NCI-H226 (cell line): ENCODE results near the gene CEP128.

ENCODE experiments used
- DNase-seq: peaks from one replicate; pipeline ENCODE4 v3.0.0-alpha.2; 2015

CEP128 gene

GRCh38 chr14:80872645-80873044 lies 68.9 kb downstream of the CEP128 start:
- no peak for DNase-seq

- no peak for DNase-seq
Measured at GRCh38 chr14:80868260-80868659, 73.3 kb downstream of the CEP128 start.

GRCh38 chr14:80867798-80868197 lies 73.7 kb downstream of the CEP128 start:
- DNase-seq, result no peak

GRCh38 chr14:80867091-80867490 lies 74.4 kb downstream of the CEP128 start:
- peak; percentile 44 for DNase-seq

GRCh38 chr14:80865565-80865964 lies 76.0 kb downstream of the CEP128 start:
- DNase-seq, result no peak

- no peak for DNase-seq
Measured at GRCh38 chr14:80862983-80863382, 78.6 kb downstream of the CEP128 start.

- no peak for DNase-seq
Measured at GRCh38 chr14:80862541-80862940, 79.0 kb downstream of the CEP128 start.

- no peak for DNase-seq
Measured at GRCh38 chr14:80850197-80850814, 91.2 kb downstream of the CEP128 start.

- no peak for DNase-seq
Measured at GRCh38 chr14:80847070-80847469, 94.5 kb downstream of the CEP128 start.

- DNase-seq, result no peak
Measured at GRCh38 chr14:80845856-80846255, 95.7 kb downstream of the CEP128 start.

- no peak for DNase-seq
Measured at GRCh38 chr14:80844872-80845271, 96.7 kb downstream of the CEP128 start.

GRCh38 chr14:80839743-80840142 lies 101.8 kb downstream of the CEP128 start:
- no peak for DNase-seq

- DNase-seq, result no peak
Measured at GRCh38 chr14:80809663-80810062, 131.9 kb downstream of the CEP128 start.

- no peak for DNase-seq
Measured at GRCh38 chr14:80805136-80805535, 136.4 kb downstream of the CEP128 start.

- DNase-seq, result no peak
Measured at GRCh38 chr14:80798878-80799277, 142.7 kb downstream of the CEP128 start.

GRCh38 chr14:80798211-80798610 lies 143.3 kb downstream of the CEP128 start:
- DNase-seq, result no peak

- DNase-seq, result no peak
Measured at GRCh38 chr14:80792771-80793170, 148.8 kb downstream of the CEP128 start.

GRCh38 chr14:80787876-80788275 lies 153.7 kb downstream of the CEP128 start:
- no peak for DNase-seq

- DNase-seq, result no peak
Measured at GRCh38 chr14:80784820-80785219, 156.7 kb downstream of the CEP128 start.

- peak; percentile 35 for DNase-seq
Measured at GRCh38 chr14:80781972-80782367, 159.6 kb downstream of the CEP128 start.

- no peak for DNase-seq
Measured at GRCh38 chr14:80780500-80780899, 161.0 kb downstream of the CEP128 start.

GRCh38 chr14:80776657-80777056 lies 164.9 kb downstream of the CEP128 start:
- DNase-seq, result no peak

- no peak for DNase-seq
Measured at GRCh38 chr14:80776186-80776585, 165.4 kb downstream of the CEP128 start.

GRCh38 chr14:80772504-80772903 lies 169.0 kb downstream of the CEP128 start:
- DNase-seq, result no peak

- no peak for DNase-seq
Measured at GRCh38 chr14:80771201-80771600, 170.3 kb downstream of the CEP128 start.
